ENCODE measurements around the gene CXorf65.

CXorf65 gene

DNA sequence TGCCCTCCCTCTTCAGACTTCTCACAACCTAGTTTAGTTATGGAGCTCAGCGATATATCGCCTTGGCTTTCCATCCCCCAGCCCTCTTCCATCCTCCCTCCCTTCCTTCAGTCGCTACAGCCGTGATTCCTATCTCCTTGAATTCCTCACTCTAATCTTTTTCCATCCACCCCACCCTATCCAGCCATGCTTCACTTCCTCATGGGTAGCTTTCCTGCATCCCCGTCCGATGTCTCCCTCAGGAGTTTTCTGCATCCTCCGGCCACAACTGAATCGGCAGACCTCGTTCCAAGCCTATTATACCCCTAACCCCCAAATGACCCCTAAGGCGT is 38.9 kb downstream of the CXorf65 start:
- DNase-seq (ENCODE audit: low read depth, low spot score) = no peak

DNA sequence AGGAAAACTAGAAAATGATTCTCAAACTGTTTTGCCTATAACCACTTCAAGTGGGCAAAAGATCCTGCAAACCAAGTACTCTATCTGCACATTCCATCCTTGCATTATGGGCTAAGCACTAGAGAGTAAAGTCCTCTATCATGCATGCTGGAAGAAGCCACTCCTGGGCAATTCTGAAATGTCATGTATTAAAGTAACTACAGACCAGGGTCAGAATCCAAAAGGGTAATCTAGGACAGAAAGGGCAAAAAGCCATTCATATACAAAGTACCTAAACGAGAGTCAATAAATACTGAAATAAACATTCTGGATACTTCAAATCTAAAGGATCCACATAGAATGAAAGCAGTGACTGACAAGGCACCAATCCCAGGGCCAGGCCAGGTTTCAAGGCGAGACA is 39.5 kb downstream of the CXorf65 start:
- no peak for DNase-seq (ENCODE audit: low read depth, low spot score)

GRCh38 chrX:71060127-71060526 is 46.4 kb downstream of the CXorf65 start:
- no peak for DNase-seq (ENCODE audit: low read depth, low spot score)

DNA sequence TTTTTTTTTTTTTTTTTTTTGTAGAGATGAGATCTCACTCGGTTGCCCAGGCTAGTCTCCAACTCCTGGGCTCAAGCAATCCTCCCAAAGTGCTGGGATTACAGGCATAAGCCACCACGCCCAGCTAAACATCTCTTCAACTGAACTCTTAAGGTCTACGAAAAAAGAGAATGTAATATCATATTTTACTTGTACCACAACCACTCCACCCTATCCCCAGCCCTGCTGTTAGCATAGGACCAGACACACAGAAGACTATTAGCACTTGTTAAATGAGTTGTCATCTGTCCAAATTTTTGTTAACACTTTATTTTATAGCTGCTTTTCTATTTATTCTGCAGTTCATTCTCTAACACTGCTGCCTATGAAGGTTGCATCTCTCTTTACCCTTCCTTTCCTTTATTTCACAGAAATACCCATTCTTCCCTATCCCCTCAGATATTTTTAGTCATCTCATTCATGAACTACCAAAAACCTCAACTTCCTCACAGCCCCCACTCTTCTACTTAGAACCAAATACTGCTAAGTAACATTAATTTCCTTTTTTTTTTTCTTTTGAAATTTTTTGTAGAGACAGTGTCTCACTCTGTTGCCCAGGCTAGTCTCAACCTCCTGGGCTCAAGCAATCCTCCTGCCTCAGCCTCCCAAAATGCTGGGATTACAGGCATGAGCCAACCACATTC is 48.6 kb downstream of the CXorf65 start:
- DNase-seq (ENCODE audit: low read depth, low spot score) = no peak

- DNase-seq (ENCODE audit: low read depth, low spot score) = no peak
Observed at GRCh38 chrX:71056867-71057266, 49.7 kb downstream of the CXorf65 start.

All from activated naive CD8-positive, alpha-beta T cell treated with anti-CD3 and anti-CD28 coated beads, Interleukin-2, amount 50 U/mL, for 16 hours (primary cell).